DOHH2 (cell line): ENCODE measurements around the gene MUC5B.

Experiments used
- H3F3A ChIP-seq: fragments of 200-600 bp; sonication (generic), shearing (Covaris generic); 2 replicates; pipeline ENCODE4 v1.6.0; 2016; ENCODE audit warnings: antibody characterized with exemption, mild to moderate bottlenecking; ENCODE audit not compliant: control insufficient read depth, insufficient read depth
- H3K27ac ChIP-seq: fragments of 200-600 bp; sonication (generic); 2 replicates; pipeline ENCODE4 v1.5.1; 2014; ENCODE audit warnings: low read depth, mild to moderate bottlenecking, low read length, moderate library complexity
- H3K27me3 ChIP-seq: fragments of 200-600 bp; sonication (generic); 2 replicates; pipeline ENCODE4 v1.6.1; 2014; ENCODE audit warnings: mild to moderate bottlenecking, low read length, mixed read lengths; ENCODE audit not compliant: control insufficient read depth
- H3K36me3 ChIP-seq: fragments of 200-600 bp; sonication (generic); 2 replicates; pipeline ENCODE4 v1.6.1; 2014; ENCODE audit warnings: mild to moderate bottlenecking, low read length, moderate library complexity, mixed read lengths; ENCODE audit not compliant: control insufficient read depth
- H3K4me1 ChIP-seq: fragments of 200-600 bp; sonication (generic); 2 replicates; pipeline ENCODE4 v1.6.1; 2014; ENCODE audit warnings: mild to moderate bottlenecking, low read length, mixed read lengths; ENCODE audit not compliant: control insufficient read depth
- H3K4me2 ChIP-seq: fragments of 200-600 bp; sonication (generic); 2 replicates; pipeline ENCODE4 v1.6.0; 2014; ENCODE audit warnings: mild to moderate bottlenecking, low read length, moderate library complexity
- H3K4me3 ChIP-seq: fragments of 200-600 bp; sonication (generic); 2 replicates; pipeline ENCODE4 v1.5.1; 2014; ENCODE audit warnings: mild to moderate bottlenecking, low read length, mixed read lengths
- H3K79me2 ChIP-seq: fragments of 200-600 bp; sonication (generic); 2 replicates; pipeline ENCODE4 v1.6.1; 2014; ENCODE audit warnings: mild to moderate bottlenecking, low read length, mixed read lengths; ENCODE audit not compliant: control insufficient read depth
- H3K9me2 ChIP-seq: fragments of 200-600 bp; sonication (generic); replicated peaks from 2 replicates; pipeline ENCODE4 v1.6.1; 2014; ENCODE audit warnings: mild to moderate bottlenecking, low read length, mixed read lengths; ENCODE audit not compliant: control insufficient read depth
- H3K9me3 ChIP-seq: fragments of 200-600 bp; sonication (generic); 2 replicates; pipeline ENCODE4 v1.6.1; 2014; ENCODE audit warnings: antibody characterized with exemption, low read length, mixed read lengths; ENCODE audit not compliant: control insufficient read depth, insufficient read depth
- H4K20me1 ChIP-seq: fragments of 200-600 bp; sonication (generic); 2 replicates; pipeline ENCODE4 v1.6.0; 2014; ENCODE audit warnings: low read depth, mild to moderate bottlenecking, antibody characterized with exemption, low read length, moderate library complexity; ENCODE audit not compliant: control insufficient read depth, insufficient read depth
- EZH2phosphoT487 ChIP-seq: fragments of 200-600 bp; sonication (generic); IDR thresholded peaks from 2 replicates; pipeline ENCODE4 v1.6.1; 2017; ENCODE audit warnings: borderline replicate concordance, mild to moderate bottlenecking, antibody characterized with exemption, low read length, moderate library complexity, mixed read lengths
- TF ChIP-seq, protein P1 (sequence below): fragments of 200-600 bp; sonication (generic); IDR thresholded peaks from one replicate; pipeline ENCODE4 v1.5.1; 2014; ENCODE audit warnings: antibody characterized with exemption, mild to moderate bottlenecking, low read depth, low read length; ENCODE audit not compliant: poor library complexity, severe bottlenecking

Gene MUC5B

DNA sequence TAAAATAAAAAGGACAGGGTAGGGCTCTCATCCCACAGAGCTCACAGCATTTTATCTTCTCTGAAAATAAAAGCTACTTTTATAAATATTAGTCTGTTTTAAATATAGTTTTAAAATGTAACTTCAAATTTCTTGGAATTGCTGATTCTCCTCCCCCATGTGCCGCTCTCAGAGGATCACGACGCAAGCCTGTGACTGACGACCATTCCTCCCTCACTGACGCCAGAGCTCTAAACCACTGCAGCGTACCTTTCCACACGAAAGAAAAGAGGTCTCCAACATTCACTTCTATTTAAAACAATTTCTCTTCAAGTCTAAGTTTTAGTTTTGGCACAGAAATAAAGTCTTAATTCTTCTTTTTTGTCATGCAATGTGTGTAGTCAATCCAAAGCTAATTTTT, 77.3 kb downstream of the MUC5B start:
- no peaks in the 10 kb centered on the region for H3K27me3 ChIP-seq
- H3K4me1 ChIP-seq: no peaks in the 10 kb centered on the region
- peaks cover 21% of the 10 kb centered on the region; the same call in 1 of the 2 replicates for H3K79me2 ChIP-seq
- no peaks in the 10 kb centered on the region for H4K20me1 ChIP-seq
- no peaks in the 10 kb centered on the region for H3K9me2 ChIP-seq
- H3K9me3 ChIP-seq: peaks cover 19% of the 10 kb centered on the region
- H3K4me2 ChIP-seq: no peak overlapping the region
- TF ChIP-seq, protein P1, sequence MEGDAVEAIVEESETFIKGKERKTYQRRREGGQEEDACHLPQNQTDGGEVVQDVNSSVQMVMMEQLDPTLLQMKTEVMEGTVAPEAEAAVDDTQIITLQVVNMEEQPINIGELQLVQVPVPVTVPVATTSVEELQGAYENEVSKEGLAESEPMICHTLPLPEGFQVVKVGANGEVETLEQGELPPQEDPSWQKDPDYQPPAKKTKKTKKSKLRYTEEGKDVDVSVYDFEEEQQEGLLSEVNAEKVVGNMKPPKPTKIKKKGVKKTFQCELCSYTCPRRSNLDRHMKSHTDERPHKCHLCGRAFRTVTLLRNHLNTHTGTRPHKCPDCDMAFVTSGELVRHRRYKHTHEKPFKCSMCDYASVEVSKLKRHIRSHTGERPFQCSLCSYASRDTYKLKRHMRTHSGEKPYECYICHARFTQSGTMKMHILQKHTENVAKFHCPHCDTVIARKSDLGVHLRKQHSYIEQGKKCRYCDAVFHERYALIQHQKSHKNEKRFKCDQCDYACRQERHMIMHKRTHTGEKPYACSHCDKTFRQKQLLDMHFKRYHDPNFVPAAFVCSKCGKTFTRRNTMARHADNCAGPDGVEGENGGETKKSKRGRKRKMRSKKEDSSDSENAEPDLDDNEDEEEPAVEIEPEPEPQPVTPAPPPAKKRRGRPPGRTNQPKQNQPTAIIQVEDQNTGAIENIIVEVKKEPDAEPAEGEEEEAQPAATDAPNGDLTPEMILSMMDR: no peak
- no peak for TF ChIP-seq EZH2phosphoT487
- H3K4me3 ChIP-seq: no peak overlapping the region
- no peak overlapping the region for H3K27ac ChIP-seq
- H3K36me3 ChIP-seq: peaks cover 6% of the 10 kb centered on the region; the same call in 1 of the 2 replicates
- H3F3A ChIP-seq: peaks cover 4% of the 10 kb centered on the region; the same call in 1 of the 2 replicates

DNA sequence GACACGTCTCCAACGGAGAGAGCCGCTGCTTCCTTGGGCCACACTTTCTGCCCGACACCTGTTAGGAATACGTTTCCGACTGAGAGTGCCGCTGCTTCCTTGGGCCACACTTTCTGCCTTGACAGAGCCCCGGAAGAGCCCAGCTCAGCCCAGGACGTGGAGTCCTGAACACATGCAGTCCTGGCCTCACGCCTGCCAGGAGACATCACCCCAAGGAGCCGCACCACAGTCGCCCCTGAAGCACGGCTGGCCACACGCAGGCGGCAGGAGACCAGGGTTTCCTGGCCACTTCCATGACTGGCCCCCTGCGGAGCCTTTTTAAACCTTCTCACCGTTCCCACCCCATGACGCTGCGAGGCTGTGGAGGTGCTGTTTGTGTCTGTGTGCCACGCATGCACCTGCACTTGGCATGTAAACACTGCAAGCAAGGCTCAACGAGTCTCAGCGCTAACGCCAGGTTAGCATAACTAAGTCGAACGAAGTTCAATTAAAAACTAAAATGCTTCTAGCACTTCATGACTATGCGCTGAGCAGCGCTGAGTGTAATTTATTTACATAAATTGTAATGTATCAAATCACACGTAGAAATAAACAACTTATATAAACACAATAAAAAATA, 77.8 kb downstream of the MUC5B start:
- H3K27me3 ChIP-seq: no peaks in the 10 kb centered on the region
- H3K36me3 ChIP-seq: peaks cover 4% of the 10 kb centered on the region; the same call in 1 of the 2 replicates
- H3K4me1 ChIP-seq: no peaks in the 10 kb centered on the region
- no peak overlapping the region for H3K4me2 ChIP-seq
- H3K4me3 ChIP-seq: no peak overlapping the region
- no peaks in the 10 kb centered on the region for H3K9me2 ChIP-seq
- peaks cover 4% of the 10 kb centered on the region; the same call in 1 of the 2 replicates for H3F3A ChIP-seq
- H3K27ac ChIP-seq: no peak overlapping the region
- TF ChIP-seq EZH2phosphoT487: no peak
- TF ChIP-seq, protein P1: no peak
- H3K79me2 ChIP-seq: peaks cover 21% of the 10 kb centered on the region; the same call in 1 of the 2 replicates
- peaks cover 13% of the 10 kb centered on the region for H3K9me3 ChIP-seq
- H4K20me1 ChIP-seq: no peaks in the 10 kb centered on the region

DNA sequence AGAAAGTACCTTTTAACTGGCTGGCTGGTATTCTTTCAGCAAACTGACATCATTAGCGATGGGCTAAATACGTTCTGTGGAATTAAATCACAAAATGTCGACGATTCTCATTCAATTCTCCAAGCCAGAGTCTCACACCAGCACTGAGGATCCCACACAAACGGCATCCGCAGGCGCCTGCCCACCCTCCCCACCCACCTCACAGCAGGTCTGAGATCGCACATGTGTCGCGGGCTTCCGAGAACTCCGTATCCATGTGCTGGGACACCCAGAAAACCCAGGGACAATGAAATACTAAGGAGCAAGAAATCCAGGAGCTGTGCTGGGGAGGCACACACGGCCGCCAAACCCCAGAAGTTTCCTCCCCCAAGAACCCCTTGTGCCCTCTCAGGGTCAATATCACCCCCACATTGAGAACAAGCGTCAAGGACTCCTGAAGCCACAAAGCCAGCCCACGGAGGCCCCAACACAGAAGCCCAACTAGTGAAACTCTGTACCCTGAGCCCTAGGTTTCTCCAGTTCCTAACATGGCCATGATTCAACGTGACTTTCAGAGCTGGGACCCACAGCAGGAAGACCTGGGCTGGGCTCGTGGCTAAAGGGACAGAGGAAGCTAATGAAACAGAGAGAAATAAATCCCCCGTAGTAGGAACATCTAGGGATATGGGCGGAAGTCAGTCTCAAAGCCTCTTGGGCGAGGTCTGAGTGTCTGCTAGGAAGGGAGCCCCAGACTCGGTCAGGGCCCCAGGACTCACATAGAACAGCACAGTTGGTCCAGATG, 78.5 kb downstream of the MUC5B start:
- no peaks in the 10 kb centered on the region for H3K4me1 ChIP-seq
- H3K79me2 ChIP-seq: peaks cover 21% of the 10 kb centered on the region; the same call in 1 of the 2 replicates
- no peak overlapping the region for H3K4me3 ChIP-seq
- no peaks in the 10 kb centered on the region for H4K20me1 ChIP-seq
- H3K9me3 ChIP-seq: peaks cover 7% of the 10 kb centered on the region; the same call in 1 of the 2 replicates
- no peaks in the 10 kb centered on the region for H3K9me2 ChIP-seq
- no peaks in the 10 kb centered on the region for H3K36me3 ChIP-seq
- H3K4me2 ChIP-seq: no peak overlapping the region
- H3K27me3 ChIP-seq: no peaks in the 10 kb centered on the region
- H3F3A ChIP-seq: peaks cover 4% of the 10 kb centered on the region; the same call in 1 of the 2 replicates
- TF ChIP-seq, protein P1: no peak
- TF ChIP-seq EZH2phosphoT487: no peak
- no peak overlapping the region for H3K27ac ChIP-seq
